Activated CD8-positive, alpha-beta memory T cell treated with anti-CD3 and anti-CD28 coated beads, Interleukin-2, amount 50 U/mL, for 24 hours (primary cell): Measurements from ENCODE around the gene PGBD5.

Experiments used
- DNase-seq: peaks from one replicate; pipeline ENCODE4 v3.0.0-alpha.2; 2020; ENCODE audit errors: extremely low read depth

The PGBD5 gene

DNA sequence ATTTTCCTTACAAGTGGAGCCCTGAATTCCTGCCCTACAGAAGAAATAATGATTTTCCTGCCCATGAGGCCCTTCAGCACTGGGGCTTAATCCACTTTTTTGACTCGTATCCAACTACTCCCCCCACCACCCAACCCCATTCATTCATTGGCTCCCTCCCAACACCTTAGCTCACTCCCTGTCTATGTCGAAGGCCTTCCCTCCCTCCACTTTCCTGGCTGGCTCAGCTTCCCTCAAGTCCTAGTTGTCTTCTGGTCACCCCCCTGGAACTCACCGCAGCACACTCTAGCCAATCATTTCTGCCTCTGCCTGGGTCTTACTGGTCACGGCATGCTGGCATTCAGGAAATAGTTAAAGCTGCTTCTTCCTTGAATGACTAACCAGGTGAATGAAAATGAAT, 118.9 kb downstream of the PGBD5 start:
- no peak for DNase-seq

- DNase-seq = no peak
Measured at GRCh38 chr1:230306169-230306568, 120.0 kb downstream of the PGBD5 start.

DNA sequence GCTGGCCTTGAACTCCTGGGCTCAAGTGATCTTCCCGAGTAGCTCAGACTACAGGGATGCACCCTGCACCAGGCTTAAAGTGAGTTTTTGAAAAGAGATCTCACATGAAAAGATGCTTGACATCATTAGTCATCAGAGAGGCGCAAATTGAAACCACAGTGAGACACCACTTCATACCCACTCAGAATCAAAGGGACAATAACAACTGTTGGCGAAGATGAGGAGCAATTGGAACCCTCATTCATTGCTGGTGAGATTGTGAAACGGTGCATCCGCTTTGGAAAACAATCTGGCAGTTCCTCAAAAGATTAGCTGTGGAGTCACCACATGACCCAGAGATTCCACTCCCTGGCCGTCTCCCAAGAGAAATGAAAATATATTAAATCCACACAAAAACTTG, 122.3 kb downstream of the PGBD5 start:
- DNase-seq = no peak

- no peak for DNase-seq
Measured at GRCh38 chr1:230303069-230303468, 123.1 kb downstream of the PGBD5 start.

DNA sequence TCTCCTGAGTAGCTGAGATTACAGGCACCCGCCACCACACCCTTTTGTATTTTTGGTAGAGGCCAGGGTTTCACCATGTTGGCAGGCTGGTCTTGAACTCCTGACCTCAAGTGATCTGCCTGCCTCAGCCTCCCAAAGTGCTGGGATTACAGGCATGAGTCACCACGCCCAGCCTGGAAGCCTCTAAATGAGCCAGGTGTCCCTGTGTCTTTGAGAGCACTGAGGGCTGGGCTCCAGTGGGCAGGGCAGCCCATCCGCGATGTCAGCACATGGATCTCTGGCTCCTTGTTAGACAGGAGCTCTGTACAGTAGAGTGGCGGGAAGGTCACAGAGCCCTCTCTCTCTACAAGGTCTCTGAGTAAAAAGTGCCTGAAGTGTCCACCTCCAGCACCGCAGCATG, 124.3 kb downstream of the PGBD5 start:
- no peak for DNase-seq

- no peak for DNase-seq
Measured at GRCh38 chr1:230301322-230301721, 124.8 kb downstream of the PGBD5 start.

- no peak for DNase-seq
Measured at GRCh38 chr1:230300322-230301301, 125.5 kb downstream of the PGBD5 start.

- DNase-seq = no peak
Measured at GRCh38 chr1:230299191-230300006, 126.7 kb downstream of the PGBD5 start.

DNA sequence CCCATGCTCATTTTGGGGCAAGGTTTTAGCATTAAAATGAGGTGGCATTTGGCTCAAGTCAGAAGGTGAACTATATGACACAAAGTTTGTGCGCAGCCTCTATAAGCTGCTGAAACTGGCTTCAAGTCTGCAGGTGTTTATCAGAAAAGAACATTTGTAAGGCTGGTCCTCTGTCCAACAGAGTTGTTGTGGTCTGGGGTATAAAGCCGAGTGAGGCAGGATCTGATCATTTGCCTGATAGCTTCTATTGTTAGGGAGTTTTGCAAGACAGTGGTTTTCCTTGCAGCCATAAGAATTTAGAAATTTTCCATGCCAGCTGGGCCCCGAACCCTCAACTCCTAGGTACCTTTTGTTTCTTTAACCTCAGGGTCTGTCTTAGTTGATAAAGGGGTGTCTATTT, 130.8 kb downstream of the PGBD5 start:
- no peak for DNase-seq

DNA sequence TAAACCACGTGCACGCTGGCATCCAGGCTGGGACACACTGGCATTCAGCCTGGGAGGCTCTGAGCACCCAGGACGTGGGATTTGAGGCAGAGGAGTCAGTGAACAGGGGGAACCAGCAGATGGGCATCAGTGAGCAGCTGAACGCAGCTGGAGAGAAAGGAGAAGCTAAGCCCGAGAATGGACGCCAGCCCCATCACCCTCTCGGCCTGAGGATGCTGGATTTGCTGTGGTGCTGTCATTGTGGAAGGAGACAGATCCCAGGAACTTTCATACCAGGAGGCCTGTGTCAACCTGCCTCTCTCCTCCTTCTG, 132.8 kb downstream of the PGBD5 start:
- no peak for DNase-seq

- DNase-seq = no peak
Measured at GRCh38 chr1:230292689-230293389, 133.3 kb downstream of the PGBD5 start.

DNA sequence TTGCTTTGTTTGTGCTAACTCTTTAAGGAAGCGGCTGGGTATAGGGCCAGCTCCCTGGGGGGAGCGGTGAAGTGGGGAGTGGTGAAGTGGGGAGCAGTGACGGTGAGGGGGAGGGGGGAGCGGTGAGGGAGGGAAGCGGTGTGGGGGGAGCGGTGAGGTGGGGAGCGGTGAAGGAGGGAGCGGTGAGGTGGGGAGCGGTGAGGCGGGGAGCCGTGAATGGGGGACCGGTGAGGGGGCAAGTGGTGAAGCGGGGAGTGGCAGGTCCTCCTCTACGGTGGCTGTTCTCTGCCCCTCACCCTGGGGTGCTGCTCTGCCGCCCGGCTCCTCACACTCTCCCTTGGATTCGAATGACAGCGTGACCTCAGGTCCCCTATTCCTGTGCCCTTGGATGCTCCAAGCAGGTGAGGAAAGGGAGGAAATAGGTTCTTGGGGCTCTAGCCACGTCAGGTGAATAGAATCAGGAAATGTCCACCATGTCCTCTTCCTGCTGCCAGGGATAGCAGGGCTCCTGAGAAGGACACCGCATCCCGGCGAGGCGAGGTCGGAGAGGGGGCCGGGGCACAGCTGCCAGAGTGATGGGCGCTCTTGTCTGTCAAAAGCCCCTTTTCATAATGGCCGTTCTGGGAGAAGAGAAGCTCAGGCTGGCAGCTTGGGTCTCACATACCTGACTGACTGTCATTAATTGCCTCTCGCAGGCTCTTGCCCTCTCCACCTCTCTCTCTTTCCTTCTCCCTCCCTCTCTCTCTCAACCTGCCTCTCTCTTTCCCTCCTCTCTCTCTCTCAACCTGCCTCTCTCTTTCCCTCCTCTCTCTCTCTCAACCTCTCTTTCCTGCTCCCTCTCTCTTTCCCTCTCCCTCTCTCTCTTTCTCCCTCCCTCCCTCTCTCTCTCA, 134.2 kb downstream of the PGBD5 start:
- DNase-seq = no peak

GRCh38 chr1:230289350-230289644, 136.8 kb downstream of the PGBD5 start:
- no peak for DNase-seq

GRCh38 chr1:230288641-230289349, 137.3 kb downstream of the PGBD5 start:
- no peak for DNase-seq

- DNase-seq = no peak
Measured at GRCh38 chr1:230287674-230288315, 138.3 kb downstream of the PGBD5 start.

DNA sequence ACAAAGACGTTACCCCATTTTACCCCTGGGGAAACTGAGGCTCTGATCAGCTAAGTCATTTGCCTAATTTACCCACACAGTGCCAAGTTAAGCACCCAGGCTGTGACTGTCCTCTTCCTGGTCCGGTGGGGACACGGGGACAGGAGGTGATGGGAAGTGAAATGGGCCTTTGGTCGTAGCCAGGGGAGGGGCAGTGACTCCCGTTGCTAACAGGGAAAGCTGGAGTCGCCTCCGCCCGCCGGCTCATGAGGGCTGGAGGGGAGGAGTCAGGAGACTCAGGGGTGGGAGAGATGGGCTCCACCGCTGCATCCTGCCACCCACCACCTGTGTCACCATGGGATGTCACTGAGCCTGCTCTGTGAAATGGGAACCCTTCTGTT, 139.3 kb downstream of the PGBD5 start:
- DNase-seq = no peak

DNA sequence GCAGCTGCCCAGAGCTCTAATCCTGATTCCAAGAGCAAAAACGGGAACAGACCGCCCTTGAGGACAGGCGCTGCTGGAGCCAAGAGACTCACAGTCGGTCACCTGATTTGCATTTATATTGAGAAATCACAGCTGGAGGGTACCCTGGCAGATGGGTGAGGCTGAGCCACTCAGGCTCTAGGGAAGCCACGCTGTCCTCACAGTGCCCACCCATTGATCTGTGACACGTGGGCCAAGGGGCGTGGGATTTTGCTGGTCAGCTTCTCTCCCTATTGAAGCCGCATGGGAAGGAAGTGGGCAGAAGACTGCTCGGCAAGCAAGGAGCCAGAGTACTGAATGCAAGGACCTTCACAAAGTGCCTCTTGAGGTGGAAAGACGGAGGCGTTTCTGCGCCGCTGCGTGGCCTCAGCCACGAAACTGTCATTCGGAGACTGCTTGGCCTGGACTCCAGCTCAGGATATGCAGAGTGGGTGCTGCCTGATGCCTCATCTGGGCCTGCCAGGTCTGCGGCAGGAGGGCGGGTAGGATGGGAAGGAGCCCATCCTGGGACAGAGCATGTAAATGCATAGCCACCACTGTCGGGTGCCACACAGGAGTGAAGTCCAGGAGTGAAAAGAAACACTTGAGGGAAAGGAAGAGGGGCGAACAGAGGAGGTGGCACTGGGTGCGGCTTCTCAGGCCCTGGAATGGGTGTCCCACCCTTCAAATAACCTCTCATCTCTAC, 139.8 kb downstream of the PGBD5 start:
- DNase-seq = no peak

DNA sequence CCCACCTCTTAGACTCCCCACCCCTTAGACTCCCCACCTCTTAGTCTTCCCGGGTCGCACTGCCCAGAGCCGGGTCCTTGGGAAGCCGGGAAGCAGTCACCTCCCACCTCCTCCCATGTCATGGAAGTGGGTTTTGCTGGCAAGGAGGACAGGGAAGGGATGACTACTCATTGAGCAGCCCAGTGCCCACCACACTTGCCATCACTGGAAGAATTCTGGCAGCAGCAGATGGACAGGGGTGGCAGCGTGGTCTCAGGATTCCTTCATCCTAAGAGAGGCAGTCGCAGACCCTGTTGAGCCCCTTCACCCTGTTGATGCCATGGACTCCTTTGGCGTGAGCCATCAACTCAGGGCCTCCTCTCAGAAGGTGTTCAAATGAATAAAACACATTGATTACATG, 140.8 kb downstream of the PGBD5 start:
- DNase-seq = no peak

GRCh38 chr1:230284891-230285290, 141.2 kb downstream of the PGBD5 start:
- no peak for DNase-seq

DNA sequence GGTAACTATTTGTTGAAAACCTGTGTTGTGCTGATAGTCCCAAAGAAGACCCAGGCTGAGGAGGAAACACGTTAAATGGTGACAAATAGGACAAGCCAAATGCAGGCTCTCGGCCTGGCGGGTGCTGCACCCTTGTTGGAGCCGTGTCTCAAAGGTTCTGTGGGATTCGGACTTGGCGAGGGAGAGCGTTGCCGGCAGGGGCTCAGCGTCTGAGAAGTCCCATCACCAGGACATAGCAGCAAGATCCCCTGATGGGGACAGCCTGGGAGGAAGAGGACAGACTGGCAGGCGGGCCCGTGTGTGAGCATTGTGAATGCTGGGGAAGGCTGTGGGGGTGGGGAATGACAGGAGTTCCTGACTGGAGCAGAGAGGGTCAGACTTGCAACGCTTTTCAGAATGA, 142.5 kb downstream of the PGBD5 start:
- no peak for DNase-seq
